ENCODE results near the gene SLC9A9.

The SLC9A9 gene

DNA sequence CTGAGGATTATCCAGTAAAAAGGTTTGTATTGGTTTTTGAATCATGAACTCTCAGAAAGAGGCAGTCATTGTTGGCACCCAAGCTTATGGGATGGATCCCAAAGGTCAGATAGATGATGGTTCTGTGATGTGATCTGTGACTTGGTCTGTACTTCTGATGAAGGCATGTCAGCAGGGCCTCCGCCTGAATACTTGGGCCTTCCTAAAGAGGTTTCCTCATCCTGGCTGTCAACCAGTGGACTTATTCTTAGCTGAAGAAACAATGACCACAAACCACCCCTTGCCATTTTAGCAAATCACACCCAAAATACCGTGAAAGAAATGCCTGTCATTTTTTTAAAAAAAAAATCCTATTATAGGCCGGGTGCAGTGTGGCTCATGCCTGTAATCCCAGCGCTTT, 48.2 kb upstream of the SLC9A9 start (continued):
- TF ChIP-seq CSRNP3 (CRISPR knock-in tag; IDR thresholded peaks at IDR 0.05) (no peak), GLIS3 (CRISPR knock-in tag; IDR thresholded peaks at IDR 0.05) (no peak)

DNA sequence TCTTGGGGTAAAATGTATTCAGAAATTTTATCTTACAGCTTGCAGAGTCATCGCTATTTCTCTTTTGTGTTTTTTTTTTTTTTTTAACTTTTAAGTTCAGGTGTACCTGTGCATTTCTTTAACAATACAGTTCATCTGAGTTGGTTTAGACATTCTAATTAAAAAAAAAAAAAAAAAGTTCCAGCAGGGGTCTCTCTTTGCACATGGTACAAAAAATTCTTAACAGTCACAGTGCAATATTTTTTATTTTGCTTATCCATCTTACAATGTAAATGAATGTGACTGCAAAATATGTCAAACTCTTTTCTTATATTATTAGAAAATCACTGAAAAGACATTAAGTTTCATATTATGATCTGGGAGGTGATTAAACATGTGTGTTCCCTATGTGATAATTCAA, 47.5 kb upstream of the SLC9A9 start:
- no peak for ATAC-seq
- TF ChIP-seq BACH2 (CRISPR knock-in tag; IDR thresholded peaks at IDR 0.05; ENCODE audit: borderline replicate concordance) (no peak), CSDC2 (CRISPR knock-in tag; IDR thresholded peaks at IDR 0.05) (no peak)

- no peak for ATAC-seq
- TF ChIP-seq TOX (CRISPR knock-in tag; IDR thresholded peaks at IDR 0.05; ENCODE audit: borderline replicate concordance) = no peak
- no peak for TF ChIP-seq TCF4 (CRISPR knock-in tag; IDR thresholded peaks at IDR 0.05; ENCODE audit: borderline replicate concordance)
- TF ChIP-seq OSR1 (CRISPR knock-in tag; IDR thresholded peaks at IDR 0.05) = no peak
- TF ChIP-seq ZFP30 (CRISPR knock-in tag; IDR thresholded peaks at IDR 0.05) = no peak
- no peak for TF ChIP-seq RARB (CRISPR knock-in tag; IDR thresholded peaks at IDR 0.05)
- TF ChIP-seq BACH2 (CRISPR knock-in tag; IDR thresholded peaks at IDR 0.05; ENCODE audit: borderline replicate concordance) = no peak
- TF ChIP-seq GLIS3 (CRISPR knock-in tag; IDR thresholded peaks at IDR 0.05) = no peak
- TF ChIP-seq POU6F1 (CRISPR knock-in tag; IDR thresholded peaks at IDR 0.05; ENCODE audit: borderline replicate concordance, low read depth) = no peak
- no peak for TF ChIP-seq ZFP3 (CRISPR knock-in tag; IDR thresholded peaks at IDR 0.05)
- TF ChIP-seq ARNTL (CRISPR knock-in tag; IDR thresholded peaks at IDR 0.05; ENCODE audit: borderline replicate concordance, low read depth) = no peak
- no peak for TF ChIP-seq ZNF565 (CRISPR knock-in tag; conservative IDR thresholded peaks at IDR 0.05; ENCODE audit: low read depth)
- TF ChIP-seq PPARA (CRISPR knock-in tag; IDR thresholded peaks at IDR 0.05; ENCODE audit: borderline replicate concordance) = no peak
- no peak for TF ChIP-seq SNAI2 (CRISPR knock-in tag; IDR thresholded peaks at IDR 0.05)
- TF ChIP-seq, protein P1, sequence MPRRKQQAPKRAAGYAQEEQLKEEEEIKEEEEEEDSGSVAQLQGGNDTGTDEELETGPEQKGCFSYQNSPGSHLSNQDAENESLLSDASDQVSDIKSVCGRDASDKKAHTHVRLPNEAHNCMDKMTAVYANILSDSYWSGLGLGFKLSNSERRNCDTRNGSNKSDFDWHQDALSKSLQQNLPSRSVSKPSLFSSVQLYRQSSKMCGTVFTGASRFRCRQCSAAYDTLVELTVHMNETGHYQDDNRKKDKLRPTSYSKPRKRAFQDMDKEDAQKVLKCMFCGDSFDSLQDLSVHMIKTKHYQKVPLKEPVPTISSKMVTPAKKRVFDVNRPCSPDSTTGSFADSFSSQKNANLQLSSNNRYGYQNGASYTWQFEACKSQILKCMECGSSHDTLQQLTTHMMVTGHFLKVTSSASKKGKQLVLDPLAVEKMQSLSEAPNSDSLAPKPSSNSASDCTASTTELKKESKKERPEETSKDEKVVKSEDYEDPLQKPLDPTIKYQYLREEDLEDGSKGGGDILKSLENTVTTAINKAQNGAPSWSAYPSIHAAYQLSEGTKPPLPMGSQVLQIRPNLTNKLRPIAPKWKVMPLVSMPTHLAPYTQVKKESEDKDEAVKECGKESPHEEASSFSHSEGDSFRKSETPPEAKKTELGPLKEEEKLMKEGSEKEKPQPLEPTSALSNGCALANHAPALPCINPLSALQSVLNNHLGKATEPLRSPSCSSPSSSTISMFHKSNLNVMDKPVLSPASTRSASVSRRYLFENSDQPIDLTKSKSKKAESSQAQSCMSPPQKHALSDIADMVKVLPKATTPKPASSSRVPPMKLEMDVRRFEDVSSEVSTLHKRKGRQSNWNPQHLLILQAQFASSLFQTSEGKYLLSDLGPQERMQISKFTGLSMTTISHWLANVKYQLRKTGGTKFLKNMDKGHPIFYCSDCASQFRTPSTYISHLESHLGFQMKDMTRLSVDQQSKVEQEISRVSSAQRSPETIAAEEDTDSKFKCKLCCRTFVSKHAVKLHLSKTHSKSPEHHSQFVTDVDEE (CRISPR knock-in tag; IDR thresholded peaks at IDR 0.05) = no peak
These were observed 40.6 kb upstream of the SLC9A9 start for GRCh38 chr3:143888846-143889245.

DNA sequence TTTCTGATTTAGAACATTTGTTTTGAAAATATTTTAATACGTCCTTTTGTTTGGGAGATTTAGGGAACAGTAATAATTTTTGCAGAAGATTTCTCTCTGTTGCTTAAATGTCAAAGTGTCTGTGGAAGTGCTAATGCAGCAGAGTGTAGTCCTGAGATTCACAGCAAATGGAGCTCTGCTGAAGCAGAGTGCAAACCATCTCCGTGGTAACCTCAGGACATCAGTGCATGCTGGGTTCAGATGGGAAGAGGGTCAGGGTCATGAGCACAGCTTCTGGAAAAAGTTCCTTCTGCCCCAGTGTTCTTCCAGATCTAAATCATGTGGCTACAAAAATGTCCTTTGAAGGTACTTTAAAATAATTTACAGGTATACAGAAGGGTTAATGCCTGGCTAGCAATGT, 39.9 kb upstream of the SLC9A9 start:
- ATAC-seq = no peak
- TF ChIP-seq ZC3H10 (CRISPR knock-in tag; IDR thresholded peaks at IDR 0.05) (no peak), CSDC2 (CRISPR knock-in tag; IDR thresholded peaks at IDR 0.05) (no peak)

GRCh38 chr3:143885780-143886427, 37.6 kb upstream of the SLC9A9 start:
- ATAC-seq = peak; percentile 89
- no peak for TF ChIP-seq ARNTL (CRISPR knock-in tag; IDR thresholded peaks at IDR 0.05; ENCODE audit: borderline replicate concordance, low read depth)
- TF ChIP-seq, protein P2, sequence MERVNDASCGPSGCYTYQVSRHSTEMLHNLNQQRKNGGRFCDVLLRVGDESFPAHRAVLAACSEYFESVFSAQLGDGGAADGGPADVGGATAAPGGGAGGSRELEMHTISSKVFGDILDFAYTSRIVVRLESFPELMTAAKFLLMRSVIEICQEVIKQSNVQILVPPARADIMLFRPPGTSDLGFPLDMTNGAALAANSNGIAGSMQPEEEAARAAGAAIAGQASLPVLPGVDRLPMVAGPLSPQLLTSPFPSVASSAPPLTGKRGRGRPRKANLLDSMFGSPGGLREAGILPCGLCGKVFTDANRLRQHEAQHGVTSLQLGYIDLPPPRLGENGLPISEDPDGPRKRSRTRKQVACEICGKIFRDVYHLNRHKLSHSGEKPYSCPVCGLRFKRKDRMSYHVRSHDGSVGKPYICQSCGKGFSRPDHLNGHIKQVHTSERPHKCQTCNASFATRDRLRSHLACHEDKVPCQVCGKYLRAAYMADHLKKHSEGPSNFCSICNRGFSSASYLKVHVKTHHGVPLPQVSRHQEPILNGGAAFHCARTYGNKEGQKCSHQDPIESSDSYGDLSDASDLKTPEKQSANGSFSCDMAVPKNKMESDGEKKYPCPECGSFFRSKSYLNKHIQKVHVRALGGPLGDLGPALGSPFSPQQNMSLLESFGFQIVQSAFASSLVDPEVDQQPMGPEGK (CRISPR knock-in tag; IDR thresholded peaks at IDR 0.05; ENCODE audit: borderline replicate concordance) = no peak
- TF ChIP-seq SNAI2 (CRISPR knock-in tag; IDR thresholded peaks at IDR 0.05) = no peak
- TF ChIP-seq TCF4 (CRISPR knock-in tag; IDR thresholded peaks at IDR 0.05; ENCODE audit: borderline replicate concordance) = no peak
- no peak for TF ChIP-seq CREB5 (CRISPR knock-in tag; IDR thresholded peaks at IDR 0.05; ENCODE audit: low read depth)
- TF ChIP-seq BACH2 (CRISPR knock-in tag; IDR thresholded peaks at IDR 0.05; ENCODE audit: borderline replicate concordance) = no peak
- no peak for TF ChIP-seq ZFP30 (CRISPR knock-in tag; IDR thresholded peaks at IDR 0.05)
